ENCODE results near the gene TAF7L. TPM values are rescaled to one million over a fixed set of nuclear protein-coding genes. Genes with fewer than 3 reads are reported as not detected.

Gene TAF7L
- polyA plus RNA-seq, 1 experiment: 0.13 TPM

GRCh38 chrX:101287402-101287801 is 3.7 kb downstream of the TAF7L start:
- CTCF ChIA-PET: interaction anchor here (0.8 to 3.0 kb wide), 7 partner anchors 9 to 393 kb away, joined by 3 to 14 read pairs (median 3); partner anchors contain the start of gene DRP2
- POLR2A ChIA-PET: no interaction called here
- Histone ChIP-seq H3K27me3 (ENCODE audit: control insufficient read depth, insufficient read depth, low read length) (no peaks in the 10 kb centered on the region), H3K36me3 (ENCODE audit: control insufficient read depth, insufficient read depth, low read length) (no peaks in the 10 kb centered on the region), H3K4me3 (ENCODE audit: low read depth, low read length) (no peak overlapping the region)
- TF ChIP-seq, protein P1, sequence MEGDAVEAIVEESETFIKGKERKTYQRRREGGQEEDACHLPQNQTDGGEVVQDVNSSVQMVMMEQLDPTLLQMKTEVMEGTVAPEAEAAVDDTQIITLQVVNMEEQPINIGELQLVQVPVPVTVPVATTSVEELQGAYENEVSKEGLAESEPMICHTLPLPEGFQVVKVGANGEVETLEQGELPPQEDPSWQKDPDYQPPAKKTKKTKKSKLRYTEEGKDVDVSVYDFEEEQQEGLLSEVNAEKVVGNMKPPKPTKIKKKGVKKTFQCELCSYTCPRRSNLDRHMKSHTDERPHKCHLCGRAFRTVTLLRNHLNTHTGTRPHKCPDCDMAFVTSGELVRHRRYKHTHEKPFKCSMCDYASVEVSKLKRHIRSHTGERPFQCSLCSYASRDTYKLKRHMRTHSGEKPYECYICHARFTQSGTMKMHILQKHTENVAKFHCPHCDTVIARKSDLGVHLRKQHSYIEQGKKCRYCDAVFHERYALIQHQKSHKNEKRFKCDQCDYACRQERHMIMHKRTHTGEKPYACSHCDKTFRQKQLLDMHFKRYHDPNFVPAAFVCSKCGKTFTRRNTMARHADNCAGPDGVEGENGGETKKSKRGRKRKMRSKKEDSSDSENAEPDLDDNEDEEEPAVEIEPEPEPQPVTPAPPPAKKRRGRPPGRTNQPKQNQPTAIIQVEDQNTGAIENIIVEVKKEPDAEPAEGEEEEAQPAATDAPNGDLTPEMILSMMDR (IDR thresholded peaks at IDR 0.05; ENCODE audit: insufficient read depth, low read depth, low read length): peak; percentile 62
- peak; percentile 7 for DNase-seq (ENCODE audit: low read depth)

DNA sequence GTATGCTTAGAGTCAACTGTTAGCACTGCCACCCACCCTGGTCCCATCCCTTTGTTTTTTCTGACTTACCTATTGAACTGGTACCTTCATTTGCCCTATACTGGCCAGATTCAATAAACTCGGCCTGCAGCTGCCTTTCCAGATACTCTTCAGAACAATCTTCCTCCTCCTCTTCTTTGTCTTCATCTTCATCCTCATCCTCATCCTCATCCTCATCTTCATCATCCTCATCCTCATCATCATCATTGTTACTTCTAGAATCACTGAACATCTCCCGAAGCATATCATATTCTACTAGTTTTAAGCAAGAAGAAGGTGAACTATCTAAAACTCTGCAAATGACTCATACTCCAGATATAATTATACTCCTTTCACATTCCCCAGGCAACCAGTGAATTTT is 14.9 kb downstream of the TAF7L start:
- Histone ChIP-seq H3K4me3 (ENCODE audit: low read depth, low read length) (no peak overlapping the region), H3K27me3 (ENCODE audit: control insufficient read depth, insufficient read depth, low read length) (no peaks in the 10 kb centered on the region), H3K36me3 (ENCODE audit: control insufficient read depth, insufficient read depth, low read length) (no peaks in the 10 kb centered on the region)
- no peak for DNase-seq (ENCODE audit: low read depth)
- TF ChIP-seq, protein P1 (IDR thresholded peaks at IDR 0.05; ENCODE audit: insufficient read depth, low read depth, low read length): no peak
- POLR2A ChIA-PET: no interaction called here
- CTCF ChIA-PET: no interaction called here

DNA sequence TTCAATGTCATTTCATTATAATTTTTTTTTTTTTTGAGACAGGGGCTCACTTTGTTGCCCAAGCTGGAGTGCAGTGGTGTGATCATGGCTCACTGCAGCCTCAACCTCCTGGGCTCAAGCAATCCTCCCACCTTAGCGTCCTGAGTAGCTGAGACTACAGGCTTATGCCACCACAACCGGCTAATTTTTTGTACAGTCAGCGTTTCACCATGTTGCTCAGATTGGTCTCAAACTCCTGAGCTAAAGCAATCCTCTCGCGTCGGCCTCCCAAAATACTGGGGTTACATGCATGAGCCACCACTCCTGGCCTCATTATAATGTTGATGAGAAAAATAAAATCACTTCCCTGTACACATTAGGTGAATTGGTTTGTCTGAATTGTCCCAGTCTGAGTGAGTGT is 16.9 kb downstream of the TAF7L start:
- Histone ChIP-seq H3K27me3 (ENCODE audit: control insufficient read depth, insufficient read depth, low read length) (no peaks in the 10 kb centered on the region), H3K36me3 (ENCODE audit: control insufficient read depth, insufficient read depth, low read length) (no peaks in the 10 kb centered on the region), H3K4me3 (ENCODE audit: low read depth, low read length) (no peak overlapping the region)
- TF ChIP-seq, protein P1 (IDR thresholded peaks at IDR 0.05; ENCODE audit: insufficient read depth, low read depth, low read length): no peak
- POLR2A ChIA-PET: no interaction called here
- no peak for DNase-seq (ENCODE audit: low read depth)
- CTCF ChIA-PET: no interaction called here

DNA sequence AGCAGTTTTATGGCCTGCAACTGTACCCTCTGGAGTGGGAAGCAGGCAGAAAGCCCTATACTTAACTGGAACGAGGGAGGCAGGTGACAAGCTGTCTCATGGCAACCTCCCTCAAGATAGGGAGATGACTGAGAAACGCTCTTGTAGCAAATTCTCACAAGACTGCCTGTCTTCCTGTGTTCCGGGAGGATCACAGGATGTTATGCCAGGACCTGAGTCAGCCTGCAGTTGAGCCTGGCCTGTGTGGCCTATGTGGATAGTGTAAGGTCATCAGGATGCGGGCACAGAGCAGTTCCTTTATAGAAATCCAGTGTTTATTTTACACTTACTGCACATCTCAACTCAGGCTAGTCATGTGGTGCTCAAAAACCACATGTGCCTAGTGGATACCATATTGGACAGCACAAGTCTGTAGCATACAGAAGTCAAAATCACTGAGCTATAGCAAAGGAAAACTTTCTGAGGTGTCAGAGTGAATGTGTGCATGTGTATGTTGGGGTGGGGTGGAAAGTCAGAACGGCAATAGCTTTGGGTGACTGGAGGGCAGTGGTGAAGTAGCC is 25.2 kb downstream of the TAF7L start:
- CTCF ChIA-PET: no interaction called here
- POLR2A ChIA-PET: no interaction called here
- TF ChIP-seq, protein P1 (IDR thresholded peaks at IDR 0.05; ENCODE audit: insufficient read depth, low read depth, low read length): no peak
- no peaks in the 10 kb centered on the region for H3K27me3 ChIP-seq (ENCODE audit: control insufficient read depth, insufficient read depth, low read length)
- DNase-seq (ENCODE audit: low read depth): peak; percentile 8
- H3K4me3 ChIP-seq (ENCODE audit: low read depth, low read length): no peak overlapping the region
- H3K36me3 ChIP-seq (ENCODE audit: control insufficient read depth, insufficient read depth, low read length): no peaks in the 10 kb centered on the region

- Histone ChIP-seq H3K36me3 (ENCODE audit: control insufficient read depth, insufficient read depth, low read length) (no peaks in the 10 kb centered on the region), H3K27me3 (ENCODE audit: control insufficient read depth, insufficient read depth, low read length) (no peaks in the 10 kb centered on the region), H3K4me3 (ENCODE audit: low read depth, low read length) (no peak overlapping the region)
- no peak for DNase-seq (ENCODE audit: low read depth)
- ChIA-PET POLR2A (no interaction called here), CTCF (no interaction called here)
- TF ChIP-seq, protein P1 (IDR thresholded peaks at IDR 0.05; ENCODE audit: insufficient read depth, low read depth, low read length): no peak
Observed at GRCh38 chrX:101263766-101264165, 27.4 kb downstream of the TAF7L start.

All from BJ (cell line).